ENCODE data around the gene ATF4.

ATF4 gene

DNA sequence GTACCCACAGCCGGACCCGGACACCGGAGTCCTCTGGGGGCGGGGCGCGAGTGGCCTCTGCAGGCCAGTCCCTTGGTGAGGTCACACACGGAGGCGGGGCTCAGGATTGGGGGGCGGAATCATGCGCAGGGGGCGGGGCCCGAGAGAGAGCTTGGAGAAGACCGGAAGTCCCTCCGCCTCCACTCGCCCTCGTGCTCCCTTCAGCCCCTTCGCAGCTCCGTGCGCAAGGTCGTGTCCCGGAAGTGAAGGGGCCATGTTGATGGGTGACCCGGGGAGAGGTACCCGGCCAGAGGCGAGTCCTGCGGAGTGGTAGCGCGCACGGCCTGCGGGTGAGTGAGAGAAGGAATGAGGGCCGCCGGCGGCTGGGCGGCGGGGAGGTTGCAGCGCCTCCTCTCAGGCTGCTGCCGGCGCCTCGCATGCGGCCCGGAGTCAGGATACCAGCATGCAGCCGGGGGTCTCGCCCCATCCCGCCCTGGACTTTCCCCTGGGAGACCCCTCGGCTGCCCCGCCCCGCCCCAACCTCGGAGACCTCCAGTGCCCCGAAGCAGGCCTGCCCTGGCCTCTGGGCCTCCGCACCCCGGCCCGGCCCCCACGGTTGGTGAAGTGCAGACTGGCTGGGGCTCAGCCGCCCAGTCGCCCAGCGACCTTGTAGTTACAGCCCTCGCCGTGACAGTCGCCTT lies 18.1 kb upstream of the ATF4 start, which contains the start of gene MIEF1 (continued):
- TF ChIP-seq ZNF521 (tag by site-specific recombination; IDR thresholded peaks at IDR 0.05) (no peak), ZNF544 (tag by site-specific recombination; IDR thresholded peaks at IDR 0.05) (no peak), ZNF664 (tag by site-specific recombination; IDR thresholded peaks at IDR 0.05) (no peak)

- Histone ChIP-seq H3K36me3 (ENCODE audit: control insufficient read depth in 2 of 2, insufficient read depth in 1 of 2, low read length in 2 of 2) (peaks cover 30 to 45% of the 10 kb centered on the region in 2 experiments), H3K27ac (ENCODE audit: extremely low read depth, low read depth, low read length) (peak overlapping the region; percentile 78), H3K4me1 (ENCODE audit: control insufficient read depth, insufficient read depth, low read length) (peaks cover 12% of the 10 kb centered on the region), H3K4me3 (ENCODE audit: low read depth, low read length) (peak overlapping the region; percentile 92), H3K9me3 (ENCODE audit: control insufficient read depth, insufficient read depth, low read depth, low read length) (no peaks in the 10 kb centered on the region)
- CTCF ChIA-PET: interaction anchor here (1.0 to 4.4 kb wide), 3 partner anchors 9 to 26 kb away, joined by 6 to 31 read pairs (median 10); no protein-coding TSS in a partner anchor
- POLR2A ChIA-PET: interaction anchor here (1.2 to 5.8 kb wide), 4 partner anchors 14 to 26 kb away, joined by 3 to 117 read pairs (median 55); partner anchors contain the start of gene ATF4
- TF ChIP-seq ZFHX2 (tag by site-specific recombination; conservative IDR thresholded peaks at IDR 0.05): no peak
- TF ChIP-seq, protein P1, sequence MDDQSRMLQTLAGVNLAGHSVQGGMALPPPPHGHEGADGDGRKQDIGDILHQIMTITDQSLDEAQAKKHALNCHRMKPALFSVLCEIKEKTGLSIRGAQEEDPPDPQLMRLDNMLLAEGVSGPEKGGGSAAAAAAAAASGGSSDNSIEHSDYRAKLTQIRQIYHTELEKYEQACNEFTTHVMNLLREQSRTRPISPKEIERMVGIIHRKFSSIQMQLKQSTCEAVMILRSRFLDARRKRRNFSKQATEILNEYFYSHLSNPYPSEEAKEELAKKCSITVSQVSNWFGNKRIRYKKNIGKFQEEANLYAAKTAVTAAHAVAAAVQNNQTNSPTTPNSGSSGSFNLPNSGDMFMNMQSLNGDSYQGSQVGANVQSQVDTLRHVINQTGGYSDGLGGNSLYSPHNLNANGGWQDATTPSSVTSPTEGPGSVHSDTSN (CRISPR knock-in tag; IDR thresholded peaks at IDR 0.05): 0 out of 2 replicates have a peak, but pooled peaks have one; percentile 14
- no peak for TF ChIP-seq ZNF677 (tag by site-specific recombination; IDR thresholded peaks at IDR 0.05)
- no peak for TF ChIP-seq ZSCAN4 (tag by site-specific recombination; IDR thresholded peaks at IDR 0.05)
- no peak for TF ChIP-seq HOXD13 (CRISPR knock-in tag; IDR thresholded peaks at IDR 0.05; ENCODE audit: borderline replicate concordance)
- TF ChIP-seq, protein P2, sequence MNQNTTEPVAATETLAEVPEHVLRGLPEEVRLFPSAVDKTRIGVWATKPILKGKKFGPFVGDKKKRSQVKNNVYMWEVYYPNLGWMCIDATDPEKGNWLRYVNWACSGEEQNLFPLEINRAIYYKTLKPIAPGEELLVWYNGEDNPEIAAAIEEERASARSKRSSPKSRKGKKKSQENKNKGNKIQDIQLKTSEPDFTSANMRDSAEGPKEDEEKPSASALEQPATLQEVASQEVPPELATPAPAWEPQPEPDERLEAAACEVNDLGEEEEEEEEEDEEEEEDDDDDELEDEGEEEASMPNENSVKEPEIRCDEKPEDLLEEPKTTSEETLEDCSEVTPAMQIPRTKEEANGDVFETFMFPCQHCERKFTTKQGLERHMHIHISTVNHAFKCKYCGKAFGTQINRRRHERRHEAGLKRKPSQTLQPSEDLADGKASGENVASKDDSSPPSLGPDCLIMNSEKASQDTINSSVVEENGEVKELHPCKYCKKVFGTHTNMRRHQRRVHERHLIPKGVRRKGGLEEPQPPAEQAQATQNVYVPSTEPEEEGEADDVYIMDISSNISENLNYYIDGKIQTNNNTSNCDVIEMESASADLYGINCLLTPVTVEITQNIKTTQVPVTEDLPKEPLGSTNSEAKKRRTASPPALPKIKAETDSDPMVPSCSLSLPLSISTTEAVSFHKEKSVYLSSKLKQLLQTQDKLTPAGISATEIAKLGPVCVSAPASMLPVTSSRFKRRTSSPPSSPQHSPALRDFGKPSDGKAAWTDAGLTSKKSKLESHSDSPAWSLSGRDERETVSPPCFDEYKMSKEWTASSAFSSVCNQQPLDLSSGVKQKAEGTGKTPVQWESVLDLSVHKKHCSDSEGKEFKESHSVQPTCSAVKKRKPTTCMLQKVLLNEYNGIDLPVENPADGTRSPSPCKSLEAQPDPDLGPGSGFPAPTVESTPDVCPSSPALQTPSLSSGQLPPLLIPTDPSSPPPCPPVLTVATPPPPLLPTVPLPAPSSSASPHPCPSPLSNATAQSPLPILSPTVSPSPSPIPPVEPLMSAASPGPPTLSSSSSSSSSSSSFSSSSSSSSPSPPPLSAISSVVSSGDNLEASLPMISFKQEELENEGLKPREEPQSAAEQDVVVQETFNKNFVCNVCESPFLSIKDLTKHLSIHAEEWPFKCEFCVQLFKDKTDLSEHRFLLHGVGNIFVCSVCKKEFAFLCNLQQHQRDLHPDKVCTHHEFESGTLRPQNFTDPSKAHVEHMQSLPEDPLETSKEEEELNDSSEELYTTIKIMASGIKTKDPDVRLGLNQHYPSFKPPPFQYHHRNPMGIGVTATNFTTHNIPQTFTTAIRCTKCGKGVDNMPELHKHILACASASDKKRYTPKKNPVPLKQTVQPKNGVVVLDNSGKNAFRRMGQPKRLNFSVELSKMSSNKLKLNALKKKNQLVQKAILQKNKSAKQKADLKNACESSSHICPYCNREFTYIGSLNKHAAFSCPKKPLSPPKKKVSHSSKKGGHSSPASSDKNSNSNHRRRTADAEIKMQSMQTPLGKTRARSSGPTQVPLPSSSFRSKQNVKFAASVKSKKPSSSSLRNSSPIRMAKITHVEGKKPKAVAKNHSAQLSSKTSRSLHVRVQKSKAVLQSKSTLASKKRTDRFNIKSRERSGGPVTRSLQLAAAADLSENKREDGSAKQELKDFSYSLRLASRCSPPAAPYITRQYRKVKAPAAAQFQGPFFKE (tag by site-specific recombination; IDR thresholded peaks at IDR 0.05; ENCODE audit: borderline replicate concordance): no peak
- no peak for TF ChIP-seq SETDB1 (IDR thresholded peaks at IDR 0.05; ENCODE audit: insufficient read length, low read length)
Measured at GRCh38 chr22:39502789-39503409, 17.5 kb upstream of the ATF4 start.

- H3K27ac ChIP-seq (ENCODE audit: extremely low read depth, low read depth, low read length): peak overlapping the region; percentile 78; the same call in 1 of the 2 replicates
- ChIA-PET POLR2A (interaction anchor here (1.2 to 5.8 kb wide), 4 partner anchors 14 to 25 kb away, joined by 3 to 117 read pairs (median 55); partner anchors contain the start of gene ATF4), CTCF (interaction anchor here (1.0 to 4.4 kb wide), 3 partner anchors 10 to 26 kb away, joined by 6 to 31 read pairs (median 12); no protein-coding TSS in a partner anchor)
- TF ChIP-seq ZFHX2 (tag by site-specific recombination; conservative IDR thresholded peaks at IDR 0.05) (no peak), ZNF791 (tag by site-specific recombination; IDR thresholded peaks at IDR 0.05) (no peak), ZNF16 (tag by site-specific recombination; IDR thresholded peaks at IDR 0.05; ENCODE audit: low read depth) (no peak), ZNF114 (tag by site-specific recombination; IDR thresholded peaks at IDR 0.05) (no peak), ZNF521 (tag by site-specific recombination; IDR thresholded peaks at IDR 0.05) (no peak), ZIC2 (tag by site-specific recombination; IDR thresholded peaks at IDR 0.05) (peak; percentile 39; the same call in 1 of the 2 replicates)
- peaks cover 31 to 53% of the 10 kb centered on the region in 2 experiments for H3K36me3 ChIP-seq (ENCODE audit: control insufficient read depth in 2 of 2, insufficient read depth in 1 of 2, low read length in 2 of 2)
- H3K4me1 ChIP-seq (ENCODE audit: control insufficient read depth, insufficient read depth, low read length): peaks cover 11% of the 10 kb centered on the region
- H3K9me3 ChIP-seq (ENCODE audit: control insufficient read depth, insufficient read depth, low read depth, low read length): no peaks in the 10 kb centered on the region
- peak overlapping the region; percentile 92 for H3K4me3 ChIP-seq (ENCODE audit: low read depth, low read length)
Measured at GRCh38 chr22:39503630-39504029, 16.7 kb upstream of the ATF4 start.
